Activated naive CD4-positive, alpha-beta T cell treated with anti-CD3 and anti-CD28 coated beads for 36 hours (primary cell): Measurements from ENCODE around the gene PLAAT3. TPM values are rescaled to one million over a fixed set of nuclear protein-coding genes. Genes with fewer than 3 reads are reported as not detected.
"Not testable (repeated sequence)": the region's sequence is repeated elsewhere in the genome, so short reads cannot be mapped to it uniquely, and the experiment has no call there.

Source experiments
- CTCF ChIA-PET: fragments of 350-600 bp; sonication (Branson Sonifier 250); formaldehyde crosslinking; loops from one replicate; lab custom pipeline; 2021; ENCODE audit warnings: antibody characterized with exemption; lab: Charles Lee
- DNase-seq: peaks from one replicate; pipeline ENCODE4 v3.0.0-alpha.2; 2020
- H3K27ac Mint-ChIP-seq: one replicate; pipeline ENCODE4 v1.8.0; 2021; ENCODE audit warnings: mild to moderate bottlenecking, mixed read lengths
- H3K27me3 Mint-ChIP-seq: one replicate; pipeline ENCODE4 v1.8.0; 2021; ENCODE audit warnings: low read depth, mixed read lengths
- H3K36me3 Mint-ChIP-seq: one replicate; pipeline ENCODE4 v1.8.0; 2021; ENCODE audit warnings: low read depth, mixed read lengths
- H3K4me1 Mint-ChIP-seq: one replicate; pipeline ENCODE4 v1.8.0; 2021; ENCODE audit warnings: low read depth, mixed read lengths
- H3K4me3 Mint-ChIP-seq: one replicate; pipeline ENCODE4 v1.8.0; 2021; ENCODE audit warnings: mild to moderate bottlenecking, moderate library complexity, mixed read lengths
- H3K9me3 Mint-ChIP-seq: one replicate; pipeline ENCODE4 v1.8.0; 2021; ENCODE audit warnings: mixed read lengths
- intact Hi-C: fragments of 100-400 bp; cut with micrococcal nuclease; formaldehyde crosslinking; loops from one replicate; pipeline ENCODE4 v1.15.1; 2023
- total RNA-seq, 2 experiments: library from RNA; stranded (reverse); gene quantifications; one replicate each; pipeline ENCODE4 v1.2.3, GENCODE V29; 2021

The PLAAT3 gene
- total RNA-seq, 2 experiments from 2014 or later, result 3.5 to 3.7 TPM

DNA sequence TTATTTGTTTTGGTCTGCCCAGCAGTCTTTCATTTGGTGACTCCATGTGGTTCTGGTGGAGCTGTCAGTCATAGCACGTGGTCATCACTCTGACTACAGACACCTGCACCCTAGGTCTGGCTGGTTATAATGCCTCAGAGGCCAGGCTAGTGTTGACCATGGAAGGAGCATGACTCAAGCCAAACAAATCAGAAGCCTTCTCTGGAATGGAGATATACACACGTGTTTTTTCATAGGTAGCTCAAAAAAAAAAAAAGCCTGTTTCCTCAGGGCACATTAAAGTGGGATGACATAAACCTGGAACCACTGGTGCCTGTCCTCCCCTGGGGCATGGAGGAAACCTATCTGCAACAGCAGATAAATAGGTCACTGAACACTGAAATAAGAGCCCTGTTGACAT, 8.1 kb upstream of the PLAAT3 start:
- DNase-seq, result no peak
- Mint-ChIP-seq H3K36me3 (no peaks in the 10 kb centered on the region), H3K4me3 (no peak overlapping the region), H3K27me3 (no peaks in the 10 kb centered on the region), H3K27ac (no peak overlapping the region), H3K9me3 (no peaks in the 10 kb centered on the region), H3K4me1 (peaks cover 8% of the 10 kb centered on the region)
- CTCF ChIA-PET, result no interaction called here
- intact Hi-C loops, result no loop called here

DNA sequence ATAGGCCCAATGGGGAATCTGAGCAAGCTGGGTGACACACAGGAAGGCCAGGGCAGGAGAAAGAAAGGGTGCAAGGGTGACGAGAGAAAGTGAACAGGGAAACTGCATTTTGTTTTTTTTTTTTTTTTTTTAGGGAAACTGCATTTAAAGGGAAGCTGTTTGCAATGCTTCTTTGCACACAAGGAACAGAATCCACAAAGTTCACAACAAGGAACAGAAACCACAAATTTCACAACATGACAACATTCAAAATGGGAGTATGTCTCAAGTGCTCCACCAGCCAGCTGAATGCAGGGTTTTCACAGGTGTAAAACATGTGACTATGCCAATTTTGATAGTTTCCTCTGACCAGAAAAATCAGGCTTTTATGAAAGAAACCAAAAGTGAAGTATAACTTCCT, 6.8 kb upstream of the PLAAT3 start:
- H3K27me3 Mint-ChIP-seq, result no peaks in the 10 kb centered on the region
- peaks cover 8% of the 10 kb centered on the region for H3K4me1 Mint-ChIP-seq
- H3K4me3 Mint-ChIP-seq, result no peak overlapping the region
- intact Hi-C loops, result no loop called here
- DNase-seq, result no peak
- H3K27ac Mint-ChIP-seq, result no peak overlapping the region
- H3K9me3 Mint-ChIP-seq, result no peaks in the 10 kb centered on the region
- CTCF ChIA-PET, result interaction anchor here (1.1 kb wide), 1 partner anchor 15 kb away, joined by 3 read pairs; no protein-coding TSS in a partner anchor
- no peaks in the 10 kb centered on the region for H3K36me3 Mint-ChIP-seq

DNA sequence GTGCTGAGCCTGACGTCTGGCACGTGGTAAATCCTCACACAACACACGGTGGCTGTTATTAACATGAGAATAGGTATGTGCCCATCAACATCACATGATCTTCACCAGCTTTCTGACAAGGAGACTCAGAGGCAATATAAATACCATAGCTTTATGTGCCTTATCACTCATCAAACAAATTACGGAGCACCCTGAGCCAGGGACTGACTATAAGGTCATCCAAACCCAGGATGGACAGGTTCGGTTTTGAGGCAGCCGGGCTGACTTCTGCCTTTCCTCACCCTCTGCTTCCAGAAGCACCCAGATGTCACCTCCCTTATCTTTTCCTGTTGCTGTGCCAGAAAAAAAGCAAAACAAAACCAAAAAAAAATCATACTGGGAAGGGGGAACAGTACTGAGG, 5.7 kb upstream of the PLAAT3 start:
- intact Hi-C loops, result no loop called here
- H3K4me1 Mint-ChIP-seq, result peaks cover 8% of the 10 kb centered on the region
- no peaks in the 10 kb centered on the region for H3K9me3 Mint-ChIP-seq
- DNase-seq, result no peak
- no peaks in the 10 kb centered on the region for H3K36me3 Mint-ChIP-seq
- H3K27ac Mint-ChIP-seq, result no peak overlapping the region
- H3K4me3 Mint-ChIP-seq, result no peak overlapping the region
- H3K27me3 Mint-ChIP-seq, result no peaks in the 10 kb centered on the region
- CTCF ChIA-PET, result no interaction called here

DNA sequence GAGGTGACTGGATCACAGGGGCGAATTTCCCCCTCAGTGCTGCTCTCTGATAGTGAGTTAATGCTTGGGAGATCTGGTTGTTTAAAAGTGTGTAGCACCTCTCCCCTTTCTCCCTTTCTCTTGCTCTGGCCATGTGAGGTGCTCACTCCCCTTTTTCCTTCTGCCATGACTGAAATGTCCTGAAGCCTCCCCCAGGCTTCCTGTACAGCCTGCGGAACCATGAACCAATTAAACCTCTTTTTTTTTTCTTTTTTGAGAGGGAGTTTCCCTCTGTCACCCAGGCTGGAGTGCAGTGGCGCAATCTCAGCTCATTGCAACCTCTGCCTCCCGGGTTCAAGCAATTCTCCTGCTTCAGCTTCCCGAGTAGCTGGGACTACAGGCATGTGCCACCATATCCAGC, 3.5 kb upstream of the PLAAT3 start:
- H3K4me3 Mint-ChIP-seq, H3K27ac Mint-ChIP-seq, intact Hi-C loops, DNase-seq, H3K36me3 Mint-ChIP-seq, H3K4me1 Mint-ChIP-seq, H3K27me3 Mint-ChIP-seq, H3K9me3 Mint-ChIP-seq: not testable (repeated sequence)
- CTCF ChIA-PET, result interaction anchor here (0.7 to 1.6 kb wide), 4 partner anchors 12 to 138 kb away, joined by 3 to 5 read pairs (median 4); no protein-coding TSS in a partner anchor

DNA sequence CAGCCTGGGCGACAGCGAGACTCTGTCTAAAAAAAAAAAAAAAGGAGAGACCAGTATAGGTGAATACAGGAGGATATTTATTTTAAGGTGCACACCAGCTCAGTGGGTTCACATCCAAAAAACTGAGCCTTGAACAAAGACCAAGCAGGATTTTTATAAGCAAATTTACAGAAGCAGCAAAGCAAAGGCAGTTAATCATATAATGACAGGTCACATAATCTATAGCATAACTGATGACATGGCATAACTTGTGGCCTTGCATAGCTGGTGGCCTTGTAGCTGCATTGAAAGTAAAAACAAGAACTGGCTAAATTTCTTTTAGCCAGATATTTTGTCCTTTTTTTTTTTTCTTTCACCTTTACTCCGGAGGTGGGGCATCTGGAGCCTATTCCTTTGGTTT, 2.7 kb upstream of the PLAAT3 start:
- Mint-ChIP-seq H3K36me3 (no peaks in the 10 kb centered on the region), H3K4me3 (no peak overlapping the region), H3K27me3 (no peaks in the 10 kb centered on the region), H3K4me1 (peaks cover 8% of the 10 kb centered on the region), H3K27ac (no peak overlapping the region), H3K9me3 (no peaks in the 10 kb centered on the region)
- intact Hi-C loops, result no loop called here
- CTCF ChIA-PET, result interaction anchor here (0.6 to 0.7 kb wide), 2 partner anchors 110 to 274 kb away, joined by 3 to 7 read pairs; no protein-coding TSS in a partner anchor
- no peak for DNase-seq

DNA sequence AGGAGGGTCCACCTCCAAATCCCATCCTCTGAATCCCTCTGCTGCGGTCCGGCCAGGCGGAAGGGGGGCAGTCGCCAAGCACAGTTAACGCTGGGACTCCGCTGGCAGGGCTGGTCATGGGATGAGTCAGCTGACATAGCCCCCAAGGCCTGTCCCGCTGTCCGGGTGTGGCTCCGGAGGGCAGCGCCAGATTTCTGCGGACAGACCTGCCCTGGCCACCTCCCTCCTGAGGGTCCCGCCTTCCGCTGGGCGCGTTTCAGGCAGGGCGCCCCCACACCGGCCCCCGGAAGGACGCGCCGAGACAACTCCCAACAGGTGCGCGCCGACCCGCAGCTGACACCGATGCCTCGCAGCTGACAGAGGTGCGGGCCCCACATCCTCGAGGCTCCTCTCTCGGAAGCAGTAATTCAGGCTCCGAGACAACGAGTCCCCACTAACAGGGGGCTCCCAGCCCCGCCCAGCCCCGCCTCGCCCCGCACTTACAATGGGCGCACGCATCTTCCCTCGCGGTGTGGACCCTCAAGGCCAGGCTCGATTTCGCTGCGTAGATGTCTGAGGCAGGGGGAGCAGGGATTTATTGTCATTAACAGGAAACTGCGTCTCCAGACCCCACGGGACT, 607 bp downstream of the PLAAT3 start:
- Mint-ChIP-seq H3K9me3 (no peaks in the 10 kb centered on the region), H3K4me1 (peaks cover 5% of the 10 kb centered on the region), H3K36me3 (no peaks in the 10 kb centered on the region), H3K27me3 (no peaks in the 10 kb centered on the region), H3K27ac (no peak overlapping the region), H3K4me3 (peak overlapping the region; percentile 80)
- DNase-seq, result peak; percentile 51
- CTCF ChIA-PET, result interaction anchor here (0.5 to 0.6 kb wide), 2 partner anchors 25 to 137 kb away, joined by 3 to 4 read pairs; no protein-coding TSS in a partner anchor
- intact Hi-C loops, result loop anchor here (5.0 kb wide), 2 partner anchors 46 to 61 kb away; no protein-coding TSS in a partner anchor

DNA sequence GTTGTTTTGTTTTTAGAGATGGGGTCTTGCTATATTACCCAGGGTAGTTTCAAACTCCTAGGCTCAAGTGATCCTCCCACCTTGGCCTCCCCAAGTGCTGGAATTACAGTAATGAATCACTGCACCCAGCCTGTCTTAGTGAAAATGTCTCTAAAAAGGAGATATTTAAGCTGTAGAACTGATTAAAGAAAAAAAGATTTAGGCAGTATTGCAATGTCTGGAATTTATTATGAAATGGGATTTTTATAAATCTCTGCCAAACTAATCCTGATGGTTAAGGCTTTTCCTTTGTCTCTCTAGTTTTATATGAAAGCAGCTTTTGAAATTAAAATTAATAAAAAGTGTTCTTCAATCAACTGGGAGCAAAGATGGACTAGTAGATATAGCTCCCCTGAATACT, 2.1 kb downstream of the PLAAT3 start:
- Mint-ChIP-seq H3K4me3 (no peak overlapping the region), H3K4me1 (peaks cover 5% of the 10 kb centered on the region)

DNA sequence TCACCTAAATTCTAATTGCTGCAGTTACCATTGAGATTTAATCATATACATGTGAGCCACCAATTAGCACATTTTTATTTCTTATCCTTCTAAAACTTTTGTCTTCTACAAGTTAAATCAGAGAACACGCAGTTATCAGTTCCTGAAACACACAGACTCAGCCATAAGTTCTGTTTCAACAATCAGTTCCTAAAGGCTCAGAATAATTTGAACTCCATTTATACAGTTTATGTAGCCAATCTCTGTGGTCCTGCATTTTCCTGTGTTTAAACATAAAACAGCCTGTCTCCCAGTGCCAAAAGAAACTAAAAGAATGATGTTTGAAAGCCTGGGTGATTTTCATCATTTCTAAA, 2.9 kb downstream of the PLAAT3 start:
- Mint-ChIP-seq H3K4me1 (peaks cover 5% of the 10 kb centered on the region), H3K36me3 (no peaks in the 10 kb centered on the region)
- intact Hi-C loops, result loop anchor here (5.0 kb wide), 2 partner anchors 44 to 59 kb away; no protein-coding TSS in a partner anchor

More for the DNA sequence above, 2.1 kb downstream of the PLAAT3 start:
- no peaks in the 10 kb centered on the region for H3K36me3 Mint-ChIP-seq
- intact Hi-C loops, result loop anchor here (5.0 kb wide), 2 partner anchors 45 to 60 kb away; no protein-coding TSS in a partner anchor
- DNase-seq, result no peak
- no peaks in the 10 kb centered on the region for H3K9me3 Mint-ChIP-seq
- no peak overlapping the region for H3K27ac Mint-ChIP-seq
- CTCF ChIA-PET, result no interaction called here
- H3K27me3 Mint-ChIP-seq, result no peaks in the 10 kb centered on the region

DNA sequence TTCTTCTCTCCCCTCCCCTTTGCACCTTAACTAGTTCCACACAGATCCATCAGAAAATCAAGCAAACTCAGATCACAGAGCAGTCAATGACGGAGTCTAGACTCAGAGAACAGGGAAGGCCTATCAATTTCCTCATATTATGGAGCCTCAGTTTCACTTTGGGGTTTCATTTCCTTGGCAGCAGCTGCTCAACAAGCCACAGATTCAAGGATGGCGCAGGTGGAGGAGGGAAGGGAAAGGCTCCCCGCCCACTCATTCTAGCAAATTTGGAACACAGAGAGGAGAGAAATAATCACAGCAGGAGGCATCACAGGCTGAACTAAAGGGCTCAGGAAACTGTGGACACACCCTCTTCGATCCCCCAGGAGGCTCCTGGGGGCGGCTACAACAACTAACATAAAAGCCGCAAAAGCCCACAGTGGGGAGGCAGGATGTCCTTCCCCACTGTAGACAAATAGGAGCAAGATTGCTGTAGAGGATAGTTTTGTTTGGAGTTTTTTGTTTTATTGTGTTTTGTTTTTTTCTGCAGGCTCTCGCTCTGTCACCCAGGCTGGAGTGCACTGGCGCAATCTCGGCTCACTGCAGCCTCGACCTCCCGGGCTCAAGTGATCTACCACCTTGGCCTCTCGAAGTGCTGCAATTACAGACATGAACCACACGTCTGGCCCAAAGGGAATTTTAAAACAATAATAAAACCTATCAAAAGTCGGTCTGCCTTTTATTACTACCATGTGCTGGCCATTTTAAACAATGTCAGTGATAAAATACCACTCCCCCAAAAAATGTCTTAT, 3.4 kb downstream of the PLAAT3 start:
- Mint-ChIP-seq H3K4me1 (peaks cover 5% of the 10 kb centered on the region), H3K4me3 (no peak overlapping the region), H3K27me3 (no peaks in the 10 kb centered on the region), H3K9me3 (no peaks in the 10 kb centered on the region), H3K27ac (no peak overlapping the region), H3K36me3 (no peaks in the 10 kb centered on the region)
- intact Hi-C loops, result loop anchor here (5.0 kb wide), 2 partner anchors 43 to 58 kb away; no protein-coding TSS in a partner anchor
- no peak for DNase-seq
- CTCF ChIA-PET, result no interaction called here

More for the DNA sequence above, 2.9 kb downstream of the PLAAT3 start:
- Mint-ChIP-seq H3K27me3 (no peaks in the 10 kb centered on the region), H3K4me3 (no peak overlapping the region), H3K27ac (no peak overlapping the region), H3K9me3 (no peaks in the 10 kb centered on the region)
- DNase-seq, result no peak
- CTCF ChIA-PET, result no interaction called here

DNA sequence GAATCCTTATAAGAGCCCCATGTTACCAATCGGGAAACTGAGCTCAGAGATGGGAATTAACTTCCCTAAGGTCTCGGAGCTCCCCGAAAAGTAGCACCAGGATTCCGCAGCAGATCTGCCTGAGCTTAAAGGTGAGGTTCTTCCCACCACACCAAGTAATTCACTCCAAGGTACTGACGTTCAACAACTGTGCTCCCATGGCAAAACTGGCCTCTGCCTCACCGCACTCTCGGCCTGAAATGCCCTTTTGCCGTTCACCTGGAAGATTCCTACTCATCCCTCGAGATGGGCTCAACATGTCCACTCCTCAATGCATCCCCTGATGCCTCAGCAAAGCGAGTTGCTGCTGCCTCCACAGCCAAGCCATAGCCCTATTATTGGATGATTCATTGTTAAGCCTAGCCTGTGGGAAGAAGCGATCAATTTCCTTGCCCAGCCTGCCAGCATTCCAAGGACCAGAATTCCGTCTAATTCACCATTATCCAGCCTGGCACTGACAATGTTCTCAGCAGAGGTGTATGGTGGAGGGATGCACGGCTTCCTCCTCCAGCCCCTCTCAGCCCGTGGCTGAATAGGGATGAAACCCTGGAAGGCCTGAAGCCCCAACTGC, 4.2 kb downstream of the PLAAT3 start:
- no peaks in the 10 kb centered on the region for H3K9me3 Mint-ChIP-seq
- peaks cover 5% of the 10 kb centered on the region for H3K4me1 Mint-ChIP-seq
- intact Hi-C loops, result loop anchor here (5.0 kb wide), 2 partner anchors 43 to 58 kb away; no protein-coding TSS in a partner anchor
- CTCF ChIA-PET, result interaction anchor here (1.1 to 1.2 kb wide), 2 partner anchors 20 to 131 kb away, joined by 3 to 4 read pairs; no protein-coding TSS in a partner anchor
- no peak overlapping the region for H3K4me3 Mint-ChIP-seq
- no peaks in the 10 kb centered on the region for H3K27me3 Mint-ChIP-seq
- H3K36me3 Mint-ChIP-seq, result no peaks in the 10 kb centered on the region
- no peak overlapping the region for H3K27ac Mint-ChIP-seq
- DNase-seq, result no peak

DNA sequence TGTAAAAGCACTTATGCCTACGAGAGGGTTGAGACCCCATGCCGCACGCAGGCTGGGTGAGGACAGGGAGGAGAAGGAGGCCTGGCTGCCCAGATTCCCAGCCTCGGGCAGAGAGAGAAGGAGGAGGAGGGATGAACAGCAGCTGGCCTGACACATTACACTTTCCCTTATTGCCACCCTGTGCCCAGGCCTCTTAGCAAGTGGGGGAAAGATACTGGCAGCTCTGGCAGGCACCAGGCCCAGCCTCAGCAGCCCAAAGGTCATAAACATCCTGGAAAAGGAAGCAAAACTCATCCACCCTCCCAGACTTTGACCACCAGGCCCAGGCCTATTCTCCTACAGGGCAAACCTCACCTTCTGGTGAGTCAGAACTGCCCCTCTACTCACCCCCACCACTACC, 4.7 kb downstream of the PLAAT3 start:
- Mint-ChIP-seq H3K27ac (no peak overlapping the region), H3K27me3 (no peaks in the 10 kb centered on the region), H3K4me3 (no peak overlapping the region), H3K36me3 (no peaks in the 10 kb centered on the region), H3K9me3 (no peaks in the 10 kb centered on the region), H3K4me1 (peaks cover 5% of the 10 kb centered on the region)
- intact Hi-C loops, result no loop called here
- CTCF ChIA-PET, result interaction anchor here (1.1 to 1.2 kb wide), 2 partner anchors 20 to 131 kb away, joined by 3 to 4 read pairs; no protein-coding TSS in a partner anchor
- DNase-seq, result no peak
